ENCODE measurements around the gene COL5A3.
"Not testable (repeated sequence)": the region's sequence is repeated elsewhere in the genome, so short reads cannot be mapped to it uniquely, and the experiment has no call there.

COL5A3 gene

DNA sequence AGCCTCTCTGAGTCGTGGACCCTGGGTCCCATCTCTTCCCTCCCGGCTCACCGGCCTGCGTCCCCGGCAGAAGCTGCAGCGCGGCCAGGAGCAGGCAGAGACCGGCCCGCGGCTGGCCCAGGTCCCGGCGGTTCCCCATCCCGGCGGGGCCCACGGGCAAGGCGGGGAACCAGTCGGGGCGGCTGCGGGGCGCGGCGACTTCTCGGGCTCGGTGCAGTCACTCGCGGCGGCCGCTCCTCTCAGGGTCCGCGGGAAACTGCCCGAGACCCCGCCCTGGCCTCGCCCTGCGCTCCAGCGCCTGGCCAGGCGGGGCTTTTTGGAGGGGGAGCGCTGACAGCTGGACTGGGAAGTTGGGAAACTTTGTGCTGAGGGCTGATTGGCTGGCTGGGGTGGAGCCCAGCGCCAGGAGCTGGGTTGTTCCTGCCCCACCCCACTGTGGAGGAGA, at the start of gene COL5A3:
COL5A3 (minus strand) TSS at position 258 of the 445 bp plus-strand sequence; CDS start at position 139, 119 bp downstream.
- no peak for DNase-seq

DNA sequence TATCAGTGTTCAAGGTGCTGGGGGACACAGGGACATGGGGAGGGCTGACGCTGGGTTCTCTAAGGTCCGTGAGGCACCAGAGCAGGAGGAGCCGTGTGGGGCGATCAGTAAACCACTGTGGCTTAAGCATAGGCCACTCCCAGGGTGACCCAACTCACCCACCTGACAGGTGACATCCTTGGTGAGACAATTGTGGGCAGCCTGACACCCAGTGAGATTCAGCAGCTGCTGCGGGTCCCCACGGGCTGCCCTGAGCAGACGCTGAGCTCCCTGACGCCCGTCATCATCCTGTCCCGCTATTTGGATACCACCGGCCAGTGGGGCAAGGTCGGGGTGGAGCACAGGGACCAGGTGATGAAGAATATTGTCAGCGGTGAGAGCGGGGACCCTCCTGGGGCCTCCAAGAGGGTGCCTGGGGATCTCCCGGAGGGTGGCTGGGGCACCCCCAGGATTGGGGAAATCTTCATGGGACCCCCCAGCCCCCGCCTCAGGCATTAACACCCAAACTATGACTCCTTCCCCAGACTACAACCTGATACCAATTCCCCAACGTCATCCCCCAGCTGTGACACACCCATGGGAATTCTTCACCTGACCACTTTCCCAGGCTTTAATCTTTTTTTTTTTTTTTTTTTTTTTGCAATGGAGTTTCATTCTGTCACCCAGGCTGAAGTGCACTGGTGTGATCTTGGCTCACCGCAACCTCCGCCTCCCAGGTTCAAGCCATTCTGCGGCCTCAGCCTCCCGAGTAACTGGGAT, 42.5 kb upstream of the COL5A3 start:
- DNase-seq = no peak

DNA sequence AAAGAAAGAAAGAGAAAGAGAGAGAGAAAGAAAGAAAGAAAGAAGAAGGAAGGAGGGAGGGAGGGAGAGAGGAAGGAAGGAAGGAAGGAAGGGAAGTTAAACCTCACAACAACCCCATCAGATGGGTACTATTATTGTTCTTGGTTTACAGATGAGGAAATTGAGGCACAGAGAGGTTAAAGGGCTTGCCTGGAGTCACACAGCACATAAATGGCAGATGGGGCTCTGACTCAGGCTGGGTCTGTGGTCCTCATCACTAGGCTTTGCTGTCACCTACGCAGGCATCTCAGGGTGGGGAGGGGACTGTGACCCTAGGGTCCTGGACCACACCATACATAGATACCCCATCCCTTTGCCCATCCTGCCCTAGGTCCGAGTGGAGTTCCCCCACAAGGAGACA, 39.3 kb upstream of the COL5A3 start:
- no peak for DNase-seq

- DNase-seq = no peak
Measured at GRCh38 chr19:10045371-10045770, 35.1 kb upstream of the COL5A3 start.

DNA sequence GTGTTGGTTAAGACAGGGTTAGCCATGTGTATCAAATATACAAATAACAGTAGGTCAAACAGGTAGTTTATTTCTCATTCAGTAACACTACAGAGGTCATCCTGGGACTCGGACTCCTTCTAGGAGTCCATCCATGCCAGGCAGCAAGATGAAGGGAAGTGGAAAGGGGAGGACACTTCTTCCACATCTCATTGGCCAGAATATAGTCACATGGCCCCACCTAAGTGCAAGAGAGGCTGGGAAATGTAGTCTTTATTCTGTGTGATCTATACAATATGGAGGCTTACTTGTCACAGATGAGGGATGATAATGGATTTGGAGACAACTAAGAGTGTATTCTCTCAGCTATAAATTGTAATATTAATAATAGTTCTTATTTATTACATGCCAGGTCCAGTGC, 34.1 kb upstream of the COL5A3 start:
- no peak for DNase-seq

- DNase-seq = no peak
Measured at GRCh38 chr19:10043286-10043927, 33.1 kb upstream of the COL5A3 start.

DNA sequence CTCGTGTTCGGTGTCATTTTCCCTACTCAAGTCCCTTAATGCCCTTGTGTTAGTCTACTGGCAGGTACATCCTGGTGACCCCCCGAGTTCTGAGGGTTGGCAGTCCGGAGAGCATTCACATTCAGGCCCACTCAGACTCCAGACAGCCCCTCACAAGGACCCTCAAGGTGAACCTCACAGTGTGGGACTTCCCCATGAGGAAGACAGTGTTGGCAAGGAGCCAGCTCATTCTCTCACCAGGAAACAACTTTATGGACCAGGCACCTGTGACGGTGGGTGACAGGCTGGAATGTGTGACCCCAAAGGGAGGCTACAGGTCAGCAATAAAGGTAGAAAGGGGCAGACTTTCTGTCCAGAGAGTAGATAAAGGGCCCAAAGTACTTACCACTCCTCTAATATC, 27.5 kb upstream of the COL5A3 start:
- DNase-seq = no peak

- no peak for DNase-seq
Measured at GRCh38 chr19:10037367-10037766, 27.1 kb upstream of the COL5A3 start.

DNA sequence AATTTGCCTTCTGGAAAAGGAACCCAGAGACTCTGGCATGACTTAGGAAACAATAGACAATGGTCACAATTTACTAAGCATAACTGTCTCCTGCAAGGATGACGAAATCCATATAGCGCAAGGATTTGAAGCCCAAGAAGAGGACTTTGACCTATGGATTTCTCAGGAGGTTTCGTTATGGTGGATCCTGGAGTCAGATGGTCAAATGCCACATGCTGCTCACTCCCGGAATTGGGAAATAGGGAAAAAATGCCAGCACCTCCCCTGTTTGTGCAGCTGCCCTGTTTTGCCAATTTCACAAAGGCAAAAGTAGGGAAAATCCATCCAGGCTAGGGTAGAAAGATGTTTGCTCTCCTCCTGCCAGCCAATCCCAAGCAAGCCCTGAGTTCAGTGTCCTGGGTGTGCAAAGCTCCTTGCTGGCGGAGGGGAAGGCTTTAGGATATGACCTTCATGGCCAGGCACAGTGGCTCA, 26.3 kb upstream of the COL5A3 start:
- no peak for DNase-seq

DNA sequence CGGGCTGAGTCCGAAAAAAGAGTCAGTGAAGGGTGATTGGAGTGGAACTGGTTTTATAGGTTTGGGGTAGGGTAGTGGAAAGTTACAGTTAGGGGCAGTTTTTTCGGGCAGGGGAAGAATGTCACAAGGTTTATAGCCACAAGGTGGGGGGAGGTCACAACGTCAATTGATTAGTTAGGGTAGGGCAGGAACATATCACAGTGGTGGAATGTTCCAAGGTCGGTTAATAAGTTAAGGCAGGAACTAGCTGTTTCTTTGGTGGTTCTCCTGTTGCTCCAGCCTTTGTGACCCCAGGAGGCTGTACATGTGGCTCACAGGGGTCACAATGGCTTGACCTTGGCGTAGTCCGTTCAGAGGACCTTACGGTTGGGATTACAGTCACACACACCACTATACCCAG, 23.3 kb upstream of the COL5A3 start:
- DNase-seq = no peak

DNA sequence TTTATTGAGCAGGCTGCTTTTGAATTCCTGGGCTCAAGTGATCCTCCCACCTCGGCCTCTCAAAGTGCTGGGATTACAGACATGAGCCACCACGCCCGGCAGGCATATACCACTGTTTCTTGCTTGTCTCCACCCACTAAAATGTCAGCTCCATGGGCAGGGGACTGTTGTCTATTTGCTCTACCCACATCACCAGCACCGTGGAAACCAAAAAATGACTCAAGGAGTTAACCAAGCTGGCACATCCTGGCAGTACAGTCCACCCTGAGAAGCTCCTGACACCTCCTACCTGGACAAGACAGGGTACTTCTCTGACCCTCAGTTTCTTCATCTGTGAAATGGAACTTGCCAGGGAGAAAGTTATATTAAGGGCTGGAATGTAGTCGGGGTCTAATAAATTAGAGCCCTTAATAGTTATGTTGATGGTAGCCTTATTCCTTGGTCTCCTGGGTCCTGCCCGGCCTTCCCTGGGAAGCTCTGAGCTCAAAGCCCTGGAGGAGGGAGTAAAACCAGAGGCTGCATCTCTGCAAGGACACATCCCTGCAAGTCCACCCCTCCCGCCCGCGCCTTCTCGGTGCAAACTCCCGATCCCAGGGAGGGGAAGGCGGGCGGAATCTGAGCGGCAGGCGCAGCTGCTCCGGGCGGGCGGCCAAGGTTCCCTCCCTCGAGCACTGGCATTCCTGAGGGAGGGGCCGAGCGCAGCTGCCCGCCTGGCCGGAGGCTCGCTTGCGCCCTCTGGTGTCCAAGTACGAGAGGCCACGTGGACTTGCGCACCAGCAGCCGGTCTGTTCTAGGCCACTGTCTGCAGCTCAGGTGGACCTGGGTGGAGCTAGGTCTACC, 17.1 kb upstream of the COL5A3 start:
- DNase-seq = peak; percentile 76

DNA sequence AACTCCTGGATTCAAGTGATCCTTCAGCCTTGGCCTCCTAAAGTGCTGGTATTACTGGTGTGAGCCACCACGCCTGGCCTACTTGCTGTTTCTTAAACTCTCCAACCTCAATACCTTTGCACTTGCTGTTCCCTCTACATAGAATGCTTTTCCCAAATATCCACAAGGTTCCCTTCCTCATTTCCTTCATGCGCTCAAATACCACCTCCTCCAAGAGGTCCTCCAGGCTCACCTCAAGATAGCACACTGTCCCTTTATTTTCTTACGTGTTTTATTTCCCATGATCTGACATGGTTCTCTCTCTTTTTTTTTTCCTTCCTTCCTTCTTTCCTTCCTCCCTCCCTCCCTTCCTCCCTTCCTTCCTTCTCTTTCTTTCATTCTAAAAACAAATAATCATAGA, 16.4 kb upstream of the COL5A3 start:
- DNase-seq = no peak

DNA sequence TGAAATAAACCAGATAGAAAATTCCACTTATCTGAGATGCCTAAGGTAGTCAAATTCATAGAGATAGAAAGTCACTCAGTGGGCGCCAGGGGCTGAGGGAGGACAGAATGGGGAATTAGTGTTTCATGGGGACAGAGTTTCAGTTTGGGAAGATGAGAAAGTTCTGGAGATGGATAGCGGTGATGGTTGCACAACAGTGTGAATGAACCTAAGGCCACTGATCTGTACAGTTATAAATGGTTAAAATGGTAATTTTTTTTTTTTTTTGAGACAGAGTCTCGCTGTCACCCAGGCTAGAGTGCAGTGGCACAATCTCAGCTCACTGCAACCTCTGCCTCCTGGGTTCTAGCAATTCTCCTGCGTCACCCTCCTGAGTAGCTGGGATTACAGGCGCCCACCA, 12.8 kb upstream of the COL5A3 start:
- not testable (repeated sequence) for DNase-seq

DNA sequence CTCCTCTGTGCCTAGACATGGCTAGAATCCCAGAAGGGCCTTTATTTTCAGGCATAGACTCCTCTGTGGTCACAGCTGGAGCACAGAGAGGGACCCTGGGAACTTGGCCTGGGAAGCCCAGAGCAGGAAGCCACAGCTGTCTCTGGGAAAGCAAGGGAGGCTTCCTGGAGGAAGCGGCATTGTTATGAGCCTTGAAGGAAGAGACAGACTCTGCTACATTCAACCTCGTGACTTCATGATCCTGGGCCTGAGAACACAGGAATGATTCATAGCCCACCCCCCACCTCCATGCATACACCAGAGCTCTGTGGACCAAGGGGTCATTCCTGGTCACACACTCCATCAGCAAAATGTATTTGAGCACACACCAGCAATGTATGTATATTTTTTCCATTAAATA, 11.6 kb upstream of the COL5A3 start:
- DNase-seq = no peak

- no peak for DNase-seq
Measured at GRCh38 chr19:10021446-10021845, 11.1 kb upstream of the COL5A3 start.

DNA sequence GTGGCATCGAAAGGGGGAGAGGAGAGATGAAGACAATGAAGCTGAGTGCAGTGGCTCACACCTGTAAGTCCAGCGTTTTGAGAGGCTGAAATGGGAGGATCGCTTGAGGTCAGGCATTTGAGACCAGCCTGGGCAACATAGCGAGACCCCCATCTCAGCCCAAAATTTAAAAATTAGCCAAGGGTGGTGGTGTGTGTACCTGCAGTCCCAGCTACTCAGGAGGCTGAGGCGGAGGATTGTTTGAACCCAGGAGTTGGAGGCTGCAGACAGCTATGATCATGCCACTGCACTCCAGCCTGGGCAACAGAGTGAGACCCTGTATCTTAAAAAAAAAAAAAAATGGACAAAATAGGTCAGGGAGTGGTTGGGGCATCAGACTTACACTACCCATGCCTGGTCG, 10.5 kb upstream of the COL5A3 start:
- no peak for DNase-seq

DNA sequence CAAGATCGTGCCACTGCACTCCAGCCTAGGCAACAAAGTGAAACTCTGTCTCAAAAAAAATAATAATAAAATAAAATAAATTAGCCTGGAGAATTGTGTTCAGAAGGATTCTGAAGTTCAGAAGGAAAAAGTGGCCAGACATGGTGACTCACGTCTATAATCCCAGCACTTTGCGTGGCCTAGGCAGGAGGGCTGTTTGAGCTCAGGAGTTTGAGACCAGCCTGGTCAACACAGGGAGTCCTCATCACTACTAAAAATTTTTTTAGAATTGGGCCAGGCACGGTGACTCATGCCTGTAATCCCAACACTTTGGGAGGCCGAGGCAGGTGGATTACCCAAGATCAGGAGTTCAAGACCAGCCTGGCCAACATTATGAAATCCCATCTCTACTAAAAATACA, 8.9 kb upstream of the COL5A3 start:
- DNase-seq = no peak

GRCh38 chr19:10018786-10019185, 8.5 kb upstream of the COL5A3 start:
- no peak for DNase-seq

DNA sequence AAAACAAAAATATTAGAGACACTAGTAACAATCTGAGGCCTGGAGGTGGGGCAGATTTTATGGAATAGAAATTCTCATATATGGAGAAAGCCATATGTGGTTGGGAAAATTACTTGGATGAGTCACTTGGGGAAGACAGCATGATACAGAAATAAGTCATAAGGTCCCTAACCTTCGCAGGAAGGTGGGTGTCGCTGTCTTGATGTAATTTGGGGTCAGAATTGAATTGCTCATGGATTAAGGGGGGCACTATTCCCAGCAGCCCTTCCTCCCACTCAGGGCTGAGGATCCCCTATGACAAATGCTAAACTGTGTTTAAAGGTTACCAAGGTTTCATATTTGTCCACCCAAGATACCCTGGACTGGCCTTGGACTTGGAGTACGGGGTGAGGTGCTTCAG, 8.0 kb upstream of the COL5A3 start:
- DNase-seq = no peak

DNA sequence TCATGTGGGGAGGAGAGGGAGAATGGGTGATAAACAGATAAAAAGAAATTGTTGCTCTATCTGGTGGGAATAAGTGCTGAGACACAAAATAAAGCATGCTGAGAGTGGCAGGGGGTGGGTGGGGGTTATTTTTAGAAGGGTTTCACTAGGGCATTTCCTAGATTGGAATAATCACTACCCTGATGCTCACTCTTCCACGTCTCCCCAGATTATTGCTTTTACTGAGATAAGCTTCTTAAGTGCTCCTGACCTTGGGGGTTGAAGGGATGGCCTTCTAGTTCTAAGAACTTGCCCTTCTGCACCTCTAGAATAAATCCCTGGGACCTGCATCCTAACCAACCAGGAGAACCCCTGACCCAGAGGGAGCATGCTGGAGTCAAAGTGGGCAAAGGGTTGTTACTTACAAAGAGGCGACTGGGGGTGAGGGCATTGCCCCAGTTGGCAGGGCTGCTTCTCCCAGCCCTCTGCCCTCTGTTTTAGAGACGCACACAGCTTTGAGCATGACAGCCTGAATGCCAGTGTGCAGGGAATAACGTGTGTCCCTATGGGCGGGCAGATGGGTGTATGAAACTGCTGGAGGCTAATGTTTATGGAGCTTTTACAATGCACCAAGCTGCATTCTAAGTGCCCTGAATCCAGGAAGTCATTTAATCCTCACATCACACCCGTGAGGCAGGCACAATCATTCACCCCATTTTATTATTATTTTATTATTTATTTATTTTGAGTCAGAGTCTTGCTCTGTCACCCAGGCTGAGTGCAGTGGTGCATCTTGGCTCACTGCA, 3.7 kb upstream of the COL5A3 start:
- DNase-seq = no peak

- no peak for DNase-seq
Measured at GRCh38 chr19:10013316-10013715, 3.0 kb upstream of the COL5A3 start, which contains the start of gene RDH8. Gene RDH8 (plus strand): TSS chr19:10013483. CDS start chr19:10013498, 15 bp downstream.

- DNase-seq = no peak
Measured at GRCh38 chr19:10011974-10012373, 1.7 kb upstream of the COL5A3 start.

GRCh38 chr19:10010939-10011338, 635 bp upstream of the COL5A3 start:
- DNase-seq = no peak
